Stimulated activated CD8-positive, alpha-beta memory T cell treated with anti-CD3 and anti-CD28 coated beads, Interleukin-4, amount 100 ng/mL, for 48 hours (primary cell): Measurements from ENCODE around the gene ZNF358.

Source experiments
- DNase-seq: peaks from one replicate; pipeline ENCODE4 v3.0.0-alpha.2; 2020

ZNF358 gene

DNA sequence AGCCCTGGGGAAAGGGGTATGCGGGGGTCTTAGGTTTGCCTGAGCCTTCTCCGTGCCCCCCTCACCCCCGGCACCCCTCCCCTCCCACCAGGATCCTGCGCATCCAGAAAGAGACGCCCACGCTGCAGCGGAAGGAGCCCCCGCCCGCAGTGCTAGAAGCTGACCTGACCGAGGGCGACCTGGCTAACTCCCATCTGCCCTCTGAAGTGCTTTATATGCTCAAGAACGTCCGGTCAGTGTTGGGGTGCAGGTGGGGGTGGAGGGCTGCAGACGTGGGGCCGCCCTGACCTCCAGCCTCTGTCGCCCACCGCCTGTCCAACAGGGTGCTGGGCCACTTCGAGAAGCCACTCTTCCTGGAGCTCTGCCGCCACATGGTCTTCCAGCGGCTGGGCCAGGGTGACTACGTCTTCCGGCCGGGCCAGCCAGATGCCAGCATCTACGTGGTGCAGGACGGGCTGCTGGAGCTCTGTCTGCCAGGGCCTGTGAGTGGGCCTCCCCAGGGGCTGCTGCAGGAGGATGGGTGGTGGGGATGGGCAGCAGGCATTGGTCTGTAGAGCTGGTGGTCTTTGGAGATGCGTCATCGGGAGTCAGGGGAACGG, 24.0 kb downstream of the ZNF358 start:
- no peak for DNase-seq

DNA sequence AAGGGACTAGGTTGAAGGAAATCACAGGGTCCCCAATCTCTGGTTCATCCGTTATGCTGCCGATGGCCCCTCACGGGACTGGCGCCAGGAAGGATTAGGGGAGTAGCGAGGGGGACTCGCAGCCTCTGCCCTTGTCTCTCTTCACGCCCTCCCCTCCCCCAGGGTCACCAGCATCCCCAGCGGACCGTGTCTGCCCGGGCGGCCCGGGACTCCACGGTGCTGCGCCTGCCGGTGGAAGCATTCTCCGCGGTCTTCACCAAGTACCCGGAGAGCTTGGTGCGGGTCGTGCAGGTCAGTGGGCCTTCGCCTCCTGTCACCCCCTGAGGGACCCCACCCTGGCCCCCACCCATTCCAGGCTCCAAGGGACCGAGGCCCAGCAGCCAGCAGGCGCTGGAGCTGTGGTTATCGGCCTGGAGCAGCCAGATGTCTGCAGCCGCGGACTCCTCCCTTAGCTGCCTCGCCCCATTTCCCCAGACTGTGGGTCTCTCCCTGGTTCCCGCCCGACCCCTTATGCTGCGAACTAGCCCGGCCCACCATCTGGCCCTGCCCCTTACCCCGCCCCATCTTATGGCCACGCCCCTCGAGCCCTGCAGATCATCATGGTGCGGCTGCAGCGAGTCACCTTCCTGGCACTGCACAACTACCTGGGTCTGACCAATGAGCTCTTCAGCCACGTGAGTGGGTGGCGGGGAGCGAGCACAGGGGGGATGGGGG, 25.0 kb downstream of the ZNF358 start:
- DNase-seq = peak; percentile 80

DNA sequence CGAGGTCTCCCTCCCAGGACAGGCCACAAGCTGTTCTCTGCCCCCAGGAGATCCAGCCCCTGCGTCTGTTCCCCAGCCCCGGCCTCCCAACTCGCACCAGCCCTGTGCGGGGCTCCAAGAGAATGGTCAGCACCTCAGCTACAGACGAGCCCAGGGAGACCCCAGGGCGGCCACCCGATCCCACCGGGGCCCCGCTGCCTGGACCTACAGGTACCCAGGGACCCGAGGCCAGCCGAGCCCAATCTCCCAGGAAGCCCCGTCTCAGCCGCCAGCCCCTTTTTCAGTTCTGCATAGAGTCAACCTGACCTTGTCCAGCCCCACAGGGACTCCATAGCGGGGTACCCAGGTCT, 25.5 kb downstream of the ZNF358 start:
- DNase-seq = no peak

DNA sequence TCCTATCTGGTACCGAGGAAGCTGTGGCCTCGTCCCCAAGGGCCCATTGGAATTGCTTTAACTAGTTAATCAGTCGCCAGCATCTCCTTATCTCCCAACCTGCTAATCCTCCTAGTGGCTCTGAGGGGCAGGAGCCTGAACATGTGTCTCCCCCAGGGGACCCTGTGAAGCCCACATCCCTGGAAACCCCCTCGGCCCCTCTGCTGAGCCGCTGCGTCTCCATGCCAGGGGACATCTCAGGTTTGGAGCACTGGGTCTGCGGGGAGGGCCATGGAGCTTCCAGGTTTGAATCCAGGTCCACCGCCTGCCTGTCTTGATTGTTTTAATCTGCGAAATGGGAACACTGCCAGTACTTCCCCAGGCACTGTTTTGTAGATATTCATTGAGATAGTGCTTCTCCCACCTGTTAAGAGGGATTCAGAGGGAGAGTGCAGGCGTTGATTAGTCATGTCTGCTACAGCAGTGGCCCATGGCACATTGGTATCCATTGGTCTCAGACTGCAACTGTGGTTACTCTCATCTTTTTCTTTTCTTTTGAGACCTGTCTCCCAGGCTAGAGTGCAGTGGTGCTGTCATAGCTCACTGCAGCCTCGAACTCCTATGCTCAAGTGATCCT, 26.0 kb downstream of the ZNF358 start:
- DNase-seq = no peak

DNA sequence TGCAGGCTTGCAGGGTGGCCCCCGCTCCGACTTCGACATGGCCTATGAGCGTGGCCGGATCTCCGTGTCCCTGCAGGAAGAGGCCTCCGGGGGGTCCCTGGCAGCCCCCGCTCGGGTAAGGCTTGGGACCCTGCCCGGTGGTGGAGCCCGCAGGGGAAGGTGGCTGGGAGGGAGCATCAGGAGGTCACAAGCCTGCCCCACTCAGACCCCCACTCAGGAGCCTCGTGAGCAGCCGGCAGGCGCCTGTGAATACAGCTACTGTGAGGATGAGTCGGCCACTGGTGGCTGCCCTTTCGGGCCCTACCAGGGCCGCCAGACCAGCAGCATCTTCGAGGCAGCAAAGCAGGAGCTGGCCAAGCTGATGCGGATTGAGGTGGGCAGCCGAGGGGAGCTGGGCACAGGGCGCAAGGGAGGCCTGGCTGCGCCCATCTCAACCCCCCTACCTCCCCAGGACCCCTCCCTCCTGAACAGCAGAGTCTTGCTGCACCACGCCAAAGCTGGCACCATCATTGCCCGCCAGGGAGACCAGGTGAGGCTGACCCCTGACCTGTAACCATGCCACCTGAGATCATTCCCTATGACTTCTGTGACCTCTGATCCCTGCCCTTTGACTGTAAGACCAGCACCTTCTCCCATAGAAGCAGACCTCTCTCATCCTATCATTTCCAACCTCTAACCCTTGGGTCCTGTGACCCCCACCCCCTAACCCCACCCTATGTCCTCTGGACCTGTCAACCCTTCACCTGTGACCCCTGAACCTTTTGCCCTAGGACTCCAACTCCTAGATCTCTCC, 26.8 kb downstream of the ZNF358 start:
- DNase-seq = no peak

DNA sequence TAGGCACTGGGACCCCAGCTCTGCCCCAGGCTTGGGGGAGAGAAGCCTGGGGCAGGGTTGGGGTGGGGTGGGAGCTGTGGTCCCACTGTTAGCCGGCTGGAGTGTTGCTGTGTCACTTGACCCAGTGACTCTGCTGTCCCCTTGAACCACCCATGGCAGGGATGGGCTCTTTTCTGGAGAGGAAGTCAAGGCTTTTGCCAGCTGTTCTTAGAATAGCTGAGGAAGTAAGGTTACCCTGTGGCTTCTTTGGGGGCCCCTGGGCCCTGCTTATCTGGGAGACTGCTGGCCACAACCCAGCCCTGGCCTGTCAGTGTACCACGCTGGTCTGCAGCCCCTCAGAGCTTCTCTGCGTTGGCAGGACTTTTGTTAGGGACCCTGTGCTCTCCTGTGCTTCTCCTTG, 28.7 kb downstream of the ZNF358 start:
- no peak for DNase-seq

DNA sequence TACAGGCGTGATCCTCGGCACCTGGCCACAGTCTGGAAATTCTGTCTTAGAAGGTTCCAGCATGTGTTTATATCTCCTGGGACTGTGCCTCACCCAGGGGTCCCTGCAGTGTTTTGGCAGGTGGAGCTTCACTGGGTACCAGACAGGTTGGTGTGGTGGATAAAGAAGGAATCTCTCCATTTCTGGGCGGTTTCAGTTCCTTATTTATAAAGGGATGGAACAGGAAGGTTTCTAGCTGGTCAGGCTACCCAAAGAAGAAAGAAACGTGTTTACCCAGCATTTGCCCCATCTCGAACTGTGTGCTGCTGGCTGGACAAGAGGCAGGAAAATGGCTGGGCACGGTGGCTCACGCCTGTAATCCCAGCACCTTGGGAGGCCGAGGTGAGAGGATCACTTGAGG, 29.4 kb downstream of the ZNF358 start:
- no peak for DNase-seq

DNA sequence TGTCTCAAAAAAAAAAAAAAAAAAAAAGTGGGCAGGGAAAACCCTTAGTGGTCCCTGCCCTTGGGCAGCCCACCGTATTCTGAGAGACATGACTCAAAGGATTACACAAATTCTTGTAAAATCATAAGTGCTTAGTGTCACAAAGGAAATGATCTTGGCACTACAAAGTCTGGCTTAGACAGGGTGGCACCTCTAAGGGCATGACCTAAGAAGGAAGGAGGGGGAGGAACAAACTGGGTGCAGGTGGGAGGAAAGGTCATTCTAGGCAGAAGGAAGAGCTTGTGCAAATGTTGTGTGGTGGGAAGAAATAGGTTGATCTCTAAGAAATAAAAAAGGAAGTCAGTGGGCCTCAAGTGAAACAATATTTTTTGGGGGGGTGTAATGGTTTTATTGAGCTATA, 30.0 kb downstream of the ZNF358 start:
- no peak for DNase-seq

DNA sequence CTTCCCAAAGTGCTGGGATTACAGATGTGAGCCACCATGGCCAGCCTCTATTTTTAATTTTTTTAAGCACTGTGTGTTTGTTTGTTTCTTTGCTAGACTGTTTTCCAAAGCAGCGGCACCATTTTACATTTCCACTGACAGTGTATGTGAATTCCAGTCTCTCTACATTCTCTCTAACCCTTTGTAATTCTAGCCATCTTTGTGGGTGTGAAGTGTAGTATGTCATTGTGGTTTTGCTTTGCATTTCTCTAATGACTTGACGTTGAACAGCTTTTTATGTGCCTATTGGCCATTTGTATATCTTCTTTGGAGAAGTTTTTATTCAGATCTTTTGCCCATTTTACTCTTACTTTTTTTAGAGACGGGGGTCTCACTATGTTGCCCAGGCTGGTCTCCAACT, 31.3 kb downstream of the ZNF358 start:
- no peak for DNase-seq

DNA sequence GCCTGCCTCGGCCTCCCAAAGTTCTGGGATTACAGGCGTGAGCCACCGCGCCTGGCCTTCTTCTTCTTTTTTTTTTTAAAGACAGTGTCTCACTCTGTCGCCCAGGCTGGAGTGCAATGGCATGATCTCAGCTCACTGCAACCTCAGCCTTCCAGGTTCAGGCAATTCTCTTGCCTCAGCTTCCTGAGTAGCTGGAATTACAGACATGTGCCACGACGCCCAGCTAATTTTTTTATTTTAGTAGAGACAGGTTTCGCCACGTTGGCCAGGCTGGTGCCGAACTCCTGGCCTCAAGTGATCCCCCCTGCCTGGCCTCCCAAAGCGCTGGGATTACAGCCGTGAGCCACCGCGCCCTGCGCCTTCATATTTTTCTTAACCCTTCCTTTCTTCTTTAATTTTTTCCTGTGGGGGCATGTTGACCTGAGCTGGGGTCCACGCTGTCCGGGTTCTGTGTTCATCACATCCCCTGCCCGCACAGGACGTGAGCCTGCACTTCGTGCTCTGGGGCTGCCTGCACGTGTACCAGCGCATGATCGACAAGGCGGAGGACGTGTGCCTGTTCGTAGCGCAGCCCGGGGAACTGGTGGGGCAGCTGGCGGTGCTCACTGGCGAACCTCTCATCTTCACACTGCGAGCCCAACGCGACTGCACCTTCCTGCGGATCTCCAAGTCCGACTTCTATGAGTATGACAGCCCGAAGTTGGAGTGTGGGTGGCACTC, 33.7 kb downstream of the ZNF358 start:
- no peak for DNase-seq

DNA sequence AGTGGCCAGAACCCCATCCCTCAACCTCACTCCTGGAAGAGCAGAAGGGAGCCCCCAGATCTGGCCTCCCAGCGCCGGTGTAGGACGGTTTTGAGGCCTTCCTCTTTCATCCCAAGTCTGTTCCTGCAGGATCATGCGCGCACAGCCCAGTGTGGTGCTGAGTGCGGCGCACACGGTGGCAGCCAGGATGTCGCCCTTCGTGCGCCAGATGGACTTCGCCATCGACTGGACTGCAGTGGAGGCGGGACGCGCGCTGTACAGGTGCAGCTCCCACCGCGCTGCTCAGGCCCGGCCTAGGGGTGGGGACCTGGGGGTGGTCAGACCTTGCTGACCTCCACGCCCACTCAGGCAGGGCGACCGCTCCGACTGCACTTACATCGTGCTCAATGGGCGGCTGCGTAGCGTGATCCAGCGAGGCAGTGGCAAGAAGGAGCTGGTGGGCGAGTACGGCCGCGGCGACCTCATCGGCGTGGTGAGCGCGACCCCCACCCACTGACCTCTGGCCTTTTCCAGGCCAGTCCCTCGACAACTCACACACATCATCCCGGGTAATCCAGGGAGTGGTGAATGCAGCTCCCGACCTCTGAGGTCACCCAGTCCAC, 34.4 kb downstream of the ZNF358 start:
- DNase-seq = no peak

DNA sequence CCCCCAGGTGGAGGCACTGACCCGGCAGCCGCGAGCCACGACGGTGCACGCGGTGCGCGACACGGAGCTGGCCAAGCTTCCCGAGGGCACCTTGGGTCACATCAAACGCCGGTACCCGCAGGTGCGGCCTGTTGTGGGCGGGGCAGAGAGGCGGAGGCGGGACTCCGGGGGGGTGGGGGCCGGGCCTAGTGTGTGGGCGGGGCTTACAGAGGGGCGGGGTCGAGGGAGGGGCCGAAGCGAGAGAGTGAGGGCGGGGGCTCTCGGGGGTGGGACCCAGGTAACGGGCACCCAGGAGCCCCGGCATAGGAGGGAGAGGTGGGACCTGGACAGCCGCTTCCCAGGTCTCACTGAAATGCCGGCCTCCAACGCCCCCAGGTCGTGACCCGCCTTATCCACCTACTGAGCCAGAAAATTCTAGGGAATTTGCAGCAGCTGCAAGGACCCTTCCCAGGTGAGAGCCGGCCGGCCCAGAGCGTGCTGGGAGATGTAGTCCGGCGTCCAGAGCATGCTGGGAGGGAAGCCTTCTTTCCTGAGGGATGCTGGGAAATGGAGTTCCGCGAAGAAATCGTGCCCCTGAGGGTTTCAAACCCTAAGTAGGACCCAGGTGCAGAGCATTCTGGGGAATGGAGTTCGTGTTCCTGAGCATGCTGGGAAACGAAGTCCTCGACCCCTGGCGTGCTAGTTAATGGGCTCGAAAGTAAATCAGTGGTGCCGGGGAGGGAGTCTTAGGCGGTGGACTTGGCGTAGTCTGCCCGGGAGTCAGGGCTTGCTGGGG, 35.3 kb downstream of the ZNF358 start:
- DNase-seq = peak; percentile 56

DNA sequence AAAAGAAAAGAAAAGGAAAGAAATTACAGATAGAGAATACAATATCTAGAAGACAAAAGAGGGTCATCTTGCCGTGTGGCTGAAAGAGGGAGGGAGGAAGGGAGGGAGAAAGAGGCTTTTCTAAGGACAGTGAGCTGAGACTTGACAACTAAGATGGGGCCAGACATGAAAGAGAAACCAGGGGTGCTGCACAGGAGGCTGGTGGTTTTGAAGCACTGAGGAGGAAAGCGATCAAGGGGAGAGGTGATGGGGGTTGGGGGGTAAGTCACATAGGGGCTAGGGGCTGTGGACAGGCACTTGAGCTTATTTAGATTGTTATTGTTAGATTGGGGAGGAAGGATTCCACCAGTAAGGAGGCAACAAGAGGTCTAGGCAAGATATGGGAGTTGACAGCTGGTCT, 36.9 kb downstream of the ZNF358 start:
- DNase-seq = no peak

DNA sequence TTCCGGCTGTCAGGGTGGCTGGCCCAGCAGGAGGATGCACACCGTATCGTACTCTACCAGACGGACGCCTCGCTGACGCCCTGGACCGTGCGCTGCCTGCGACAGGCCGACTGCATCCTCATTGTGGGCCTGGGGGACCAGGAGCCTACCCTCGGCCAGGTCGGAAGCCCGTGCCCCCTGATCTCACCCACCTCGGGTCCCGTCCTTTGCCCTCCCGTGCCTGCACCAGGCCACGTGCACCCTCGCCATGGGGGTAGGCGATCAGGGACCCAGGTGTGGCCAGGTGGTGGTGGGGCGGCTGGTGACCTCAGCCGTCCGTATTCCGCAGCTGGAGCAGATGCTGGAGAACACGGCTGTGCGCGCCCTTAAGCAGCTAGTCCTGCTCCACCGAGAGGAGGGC, 38.7 kb downstream of the ZNF358 start:
- DNase-seq = no peak

DNA sequence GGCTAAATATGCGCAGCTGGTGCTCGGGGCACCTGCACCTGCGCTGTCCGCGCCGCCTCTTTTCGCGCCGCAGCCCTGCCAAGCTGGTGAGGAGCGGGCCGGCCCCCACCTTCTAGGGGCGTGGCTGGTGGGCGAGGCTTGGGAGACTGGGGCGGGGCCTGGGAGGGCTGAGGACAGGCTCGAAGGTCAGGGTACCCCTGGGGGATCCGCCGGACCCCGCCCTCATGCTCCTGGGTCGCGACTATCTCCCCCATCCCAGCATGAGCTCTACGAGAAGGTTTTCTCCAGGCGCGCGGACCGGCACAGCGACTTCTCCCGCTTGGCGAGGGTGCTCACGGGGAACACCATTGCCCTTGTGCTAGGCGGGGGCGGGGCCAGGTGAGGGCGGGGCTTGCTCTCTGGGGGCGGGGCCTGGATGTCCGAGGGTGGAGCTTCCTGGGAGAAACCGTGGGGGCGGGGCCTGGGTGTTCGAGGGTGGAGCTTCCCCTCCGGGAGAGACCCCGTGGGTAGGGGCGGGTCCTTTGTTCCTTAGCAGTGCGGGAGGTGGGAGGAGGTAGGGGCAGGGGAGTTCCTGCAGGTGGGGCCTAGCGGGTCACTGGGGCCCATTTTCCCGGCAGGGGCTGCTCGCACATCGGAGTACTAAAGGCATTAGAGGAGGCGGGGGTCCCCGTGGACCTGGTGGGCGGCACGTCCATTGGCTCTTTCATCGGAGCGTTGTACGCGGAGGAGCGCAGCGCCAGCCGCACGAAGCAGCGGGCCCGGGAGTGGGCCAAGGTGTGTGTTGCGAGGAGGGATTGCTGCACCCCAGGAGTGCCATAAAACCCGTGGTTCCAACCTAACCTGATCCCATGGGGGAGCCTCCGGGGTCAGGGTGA, 39.3 kb downstream of the ZNF358 start:
- peak; percentile 66 for DNase-seq

DNA sequence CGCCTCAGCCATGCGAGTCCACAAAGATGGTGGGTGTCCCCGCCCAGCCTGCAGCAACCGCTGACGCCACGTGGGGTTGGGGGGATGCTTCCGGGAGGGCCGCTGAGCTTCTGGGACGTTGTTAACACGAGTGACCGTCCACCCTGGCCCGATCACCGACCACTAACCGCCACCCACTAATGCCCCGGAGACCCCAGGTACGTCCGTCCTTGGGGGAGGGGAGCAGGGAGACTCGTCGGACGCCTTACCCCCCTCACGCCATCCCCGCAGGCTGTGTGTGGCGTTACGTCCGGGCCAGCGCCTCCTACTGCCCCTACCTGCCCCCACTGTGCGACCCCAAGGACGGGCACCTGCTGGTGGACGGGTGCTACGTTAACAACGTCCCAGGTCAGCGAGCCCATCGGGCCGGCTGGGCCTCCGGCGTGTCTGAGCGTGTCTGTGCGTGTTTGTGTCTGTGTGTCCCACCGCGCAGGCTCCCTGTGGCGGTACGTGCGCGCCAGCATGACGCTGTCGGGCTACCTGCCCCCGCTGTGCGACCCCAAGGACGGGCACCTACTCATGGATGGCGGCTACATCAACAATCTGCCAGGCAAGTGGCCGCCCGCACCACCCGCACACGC, 40.9 kb downstream of the ZNF358 start:
- DNase-seq = no peak

DNA sequence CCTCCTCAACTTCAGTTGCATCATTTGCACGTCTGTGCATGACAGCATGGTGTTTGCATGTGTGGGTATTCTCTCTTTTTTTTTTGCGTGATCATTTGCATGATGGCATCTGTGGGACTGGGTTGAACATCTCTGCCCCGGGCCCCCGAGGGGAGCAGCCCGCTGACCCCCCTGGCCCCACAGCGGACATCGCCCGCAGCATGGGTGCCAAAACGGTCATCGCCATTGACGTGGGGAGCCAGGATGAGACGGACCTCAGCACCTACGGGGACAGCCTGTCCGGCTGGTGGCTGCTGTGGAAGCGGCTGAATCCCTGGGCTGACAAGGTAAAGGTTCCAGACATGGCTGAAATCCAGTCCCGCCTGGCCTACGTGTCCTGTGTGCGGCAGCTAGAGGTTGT, 42.8 kb downstream of the ZNF358 start:
- DNase-seq = no peak

DNA sequence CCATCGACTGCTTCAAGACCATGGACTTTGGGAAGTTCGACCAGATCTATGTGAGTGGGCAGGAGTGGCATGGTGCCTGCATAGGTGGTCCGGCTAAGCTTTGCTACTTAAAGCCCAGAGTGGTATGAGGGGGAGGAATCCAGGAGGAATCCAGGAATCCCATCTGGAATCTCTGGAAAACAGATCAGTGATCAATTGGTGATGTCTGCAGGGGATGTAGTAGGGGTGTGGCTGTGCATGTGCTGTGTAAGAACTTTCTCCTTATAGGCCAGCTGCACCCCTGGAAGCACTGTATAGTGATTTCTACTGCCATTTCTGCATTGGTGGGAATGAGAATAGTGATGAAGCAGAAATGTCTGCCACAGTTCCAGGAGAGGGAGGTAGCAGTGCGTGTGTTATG, 43.2 kb downstream of the ZNF358 start:
- DNase-seq = no peak

DNA sequence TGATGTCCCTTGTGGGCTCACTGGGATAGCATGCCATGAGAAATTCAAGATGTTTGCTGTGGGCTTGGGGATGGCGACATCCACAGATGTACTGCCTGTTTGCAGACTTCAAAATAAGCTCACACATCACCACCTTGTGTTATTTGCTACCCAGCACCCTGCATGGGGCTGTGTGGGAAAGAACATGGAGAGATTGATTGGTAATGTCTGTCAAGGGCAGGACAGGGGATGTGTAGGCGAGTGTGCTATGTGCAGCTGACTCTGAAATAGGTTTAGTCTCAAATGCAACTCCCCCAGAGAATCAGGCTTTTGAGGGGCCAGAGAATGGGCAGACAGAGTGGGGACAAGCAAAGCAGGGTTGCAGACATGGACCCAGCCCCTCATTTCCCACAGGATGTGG, 44.4 kb downstream of the ZNF358 start:
- DNase-seq = no peak

DNA sequence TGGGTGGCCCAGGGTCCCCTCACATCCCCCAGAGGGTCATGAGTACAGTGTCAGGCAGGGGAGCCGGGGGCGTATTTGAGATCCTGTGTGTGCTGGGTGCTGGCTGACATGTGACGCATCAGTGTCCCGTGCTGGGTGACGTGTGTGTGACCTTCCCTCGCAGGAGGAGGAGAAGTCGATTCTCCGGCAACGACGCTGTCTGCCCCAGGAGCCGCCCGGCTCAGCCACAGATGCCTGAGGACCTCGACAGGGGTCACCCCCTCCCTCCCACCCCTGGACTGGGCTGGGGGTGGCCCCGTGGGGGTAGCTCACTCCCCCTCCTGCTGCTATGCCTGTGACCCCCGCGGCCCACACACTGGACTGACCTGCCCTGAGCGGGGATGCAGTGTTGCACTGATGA, 45.4 kb downstream of the ZNF358 start:
- DNase-seq = no peak
